Stimulated activated CD4-positive, alpha-beta T cell treated with anti-CD3 and anti-CD28 coated beads, Interleukin-15, amount 100 ng/mL, for 1 hour (primary cell): ENCODE measurements around the gene HOXB4.

ENCODE experiments used
- DNase-seq, 2 donors: peaks; one replicate each; pipeline ENCODE4 v3.0.0-alpha.2; 2020; ENCODE audit warnings: low read depth in 1 of 2, low spot score in 1 of 2

Gene HOXB4

GRCh38 chr17:48601539-48602425, 23.6 kb upstream of the HOXB4 start:
- DNase-seq, result no peak

- no peak for DNase-seq
Observed at GRCh38 chr17:48601207-48601538, 23.0 kb upstream of the HOXB4 start.

GRCh38 chr17:48600244-48601098, 22.3 kb upstream of the HOXB4 start:
- no peak for DNase-seq

DNA sequence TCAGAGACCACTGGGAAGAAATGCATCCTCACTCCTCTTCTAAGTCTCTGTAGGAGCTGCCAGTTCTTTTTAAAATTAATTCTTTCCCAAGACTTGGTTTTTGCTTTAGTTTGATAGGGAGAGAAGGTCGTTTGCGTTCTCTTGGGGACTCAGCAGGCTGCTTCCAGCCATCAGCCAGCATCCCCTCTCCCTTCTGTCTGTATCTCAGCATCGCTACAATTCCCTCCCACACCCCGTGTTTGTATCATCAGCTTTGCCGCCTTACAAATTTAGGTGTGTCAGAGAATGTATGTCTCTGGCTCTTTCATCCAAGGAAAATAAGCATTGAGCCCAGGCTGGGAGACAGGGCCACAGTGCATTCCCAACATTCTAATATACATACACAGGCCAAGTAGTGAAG, 21.2 kb upstream of the HOXB4 start:
- DNase-seq, result no peak

DNA sequence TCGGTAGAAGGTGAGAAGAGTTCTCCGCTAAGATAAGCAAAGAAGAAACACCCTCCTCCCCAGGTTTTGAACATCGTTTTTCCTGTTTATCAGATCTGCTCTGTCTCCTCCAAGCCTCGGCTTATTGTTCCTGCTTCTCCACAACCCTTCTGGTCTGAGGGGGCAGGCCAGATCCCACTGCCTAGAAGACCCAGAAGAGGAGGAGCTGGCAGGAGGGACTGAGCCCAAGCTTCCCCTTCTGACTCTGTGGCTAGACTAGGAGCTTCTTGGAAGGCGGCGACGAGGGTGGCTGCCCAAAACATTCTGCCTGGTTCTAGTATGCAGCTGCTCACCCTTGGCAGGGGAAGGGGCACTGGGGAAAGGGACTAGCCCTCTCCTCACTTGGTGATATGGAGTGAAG, 20.6 kb upstream of the HOXB4 start:
- DNase-seq, result no peak

GRCh38 chr17:48597778-48598631, 19.9 kb upstream of the HOXB4 start:
- DNase-seq, result no peak

DNA sequence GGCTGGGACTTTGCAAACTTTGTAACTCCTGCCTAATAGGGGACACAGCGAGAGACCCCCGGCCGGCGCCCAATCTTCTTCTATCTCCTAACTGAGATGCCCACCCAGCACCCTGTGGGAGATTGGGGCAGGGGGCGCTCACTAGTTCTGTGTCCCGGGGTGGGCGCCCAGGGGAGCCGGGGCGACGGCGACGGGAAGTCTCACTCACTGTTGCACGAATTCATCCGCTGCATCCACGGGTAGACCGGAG, 19.3 kb upstream of the HOXB4 start:
- DNase-seq, result no peak

GRCh38 chr17:48596735-48597527, 18.8 kb upstream of the HOXB4 start:
- no peak for DNase-seq

GRCh38 chr17:48596000-48596734, 18.0 kb upstream of the HOXB4 start:
- DNase-seq, result no peak

DNA sequence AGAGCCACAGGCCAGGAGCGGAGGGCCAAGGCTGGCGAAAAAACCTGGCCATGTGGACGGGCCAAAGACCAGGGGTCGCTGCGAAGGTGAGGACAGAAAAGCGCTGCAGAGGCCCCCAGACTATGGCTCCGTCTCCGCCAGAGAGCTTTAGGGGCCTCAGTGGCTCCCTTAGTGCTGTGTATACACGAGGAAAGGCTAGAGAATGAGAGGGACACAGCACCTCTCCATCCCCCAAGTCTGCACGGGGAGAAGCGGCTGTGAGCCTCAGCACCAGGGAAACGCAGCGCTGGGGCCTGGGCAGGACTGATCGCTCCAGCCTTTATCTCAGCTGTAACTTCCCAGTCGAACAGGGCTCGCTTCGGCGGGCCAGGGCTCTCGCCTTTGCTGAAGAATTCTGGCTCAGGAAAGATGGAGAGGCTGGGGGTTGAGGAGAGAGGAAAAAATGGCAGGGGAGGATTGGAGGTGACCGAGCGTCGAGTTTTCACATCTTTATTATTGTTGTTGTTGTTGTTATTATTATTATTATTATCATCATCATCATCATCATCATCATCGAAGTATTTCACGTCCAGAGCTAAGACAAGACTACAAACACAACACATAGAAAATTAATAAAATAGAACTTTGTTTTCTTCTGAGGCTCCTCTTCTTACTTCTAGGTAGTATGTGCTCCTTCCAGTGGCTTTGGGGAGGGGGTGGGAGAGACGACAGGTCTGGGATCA, 17.3 kb upstream of the HOXB4 start:
- no peak for DNase-seq

GRCh38 chr17:48594538-48595277, 16.6 kb upstream of the HOXB4 start:
- no peak for DNase-seq

DNA sequence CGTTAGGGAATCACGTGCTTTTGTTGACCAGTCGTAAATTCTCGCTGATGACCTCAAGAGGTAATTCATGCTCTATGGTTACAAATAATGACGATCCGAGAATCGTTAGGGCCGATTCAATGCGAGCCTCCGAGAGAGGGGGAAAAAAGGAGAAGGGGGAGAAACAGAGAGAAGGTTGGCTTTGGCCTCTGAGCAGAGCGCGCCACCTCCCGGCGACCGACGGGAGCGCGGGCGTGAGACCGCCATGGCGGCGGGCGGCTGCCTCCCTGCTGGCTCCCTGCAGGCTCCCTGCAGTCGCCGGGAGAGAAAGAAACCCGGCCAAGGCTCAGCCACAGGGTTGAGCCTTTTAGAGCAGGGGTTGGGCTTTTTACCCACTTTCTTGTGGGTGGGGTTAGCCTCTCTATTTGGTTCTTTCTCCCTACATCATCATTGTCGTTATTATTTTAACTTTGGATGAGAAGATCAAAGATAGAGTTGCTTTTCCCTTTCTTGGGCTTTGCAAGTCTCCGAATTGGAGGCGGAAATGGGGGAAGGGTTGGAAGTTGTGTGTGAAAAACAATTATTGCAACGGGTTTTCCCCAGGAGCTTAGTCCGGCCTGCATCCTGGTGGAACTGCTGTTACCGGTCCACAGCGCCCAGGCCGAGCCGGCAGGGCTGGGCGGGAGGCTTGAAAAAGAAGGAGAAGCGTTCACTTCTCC, 15.8 kb upstream of the HOXB4 start:
- DNase-seq, result peak; percentile 67 to 82

- no peak for DNase-seq
Observed at GRCh38 chr17:48593126-48593829, 15.1 kb upstream of the HOXB4 start, which contains the start of gene HOXB5. Gene HOXB5 (minus strand): TSS chr17:48593779. CDS start chr17:48593682, 97 bp downstream.

GRCh38 chr17:48592577-48592976, 14.4 kb upstream of the HOXB4 start:
- no peak for DNase-seq

- no peak for DNase-seq
Observed at GRCh38 chr17:48592057-48592514, 13.9 kb upstream of the HOXB4 start.

DNA sequence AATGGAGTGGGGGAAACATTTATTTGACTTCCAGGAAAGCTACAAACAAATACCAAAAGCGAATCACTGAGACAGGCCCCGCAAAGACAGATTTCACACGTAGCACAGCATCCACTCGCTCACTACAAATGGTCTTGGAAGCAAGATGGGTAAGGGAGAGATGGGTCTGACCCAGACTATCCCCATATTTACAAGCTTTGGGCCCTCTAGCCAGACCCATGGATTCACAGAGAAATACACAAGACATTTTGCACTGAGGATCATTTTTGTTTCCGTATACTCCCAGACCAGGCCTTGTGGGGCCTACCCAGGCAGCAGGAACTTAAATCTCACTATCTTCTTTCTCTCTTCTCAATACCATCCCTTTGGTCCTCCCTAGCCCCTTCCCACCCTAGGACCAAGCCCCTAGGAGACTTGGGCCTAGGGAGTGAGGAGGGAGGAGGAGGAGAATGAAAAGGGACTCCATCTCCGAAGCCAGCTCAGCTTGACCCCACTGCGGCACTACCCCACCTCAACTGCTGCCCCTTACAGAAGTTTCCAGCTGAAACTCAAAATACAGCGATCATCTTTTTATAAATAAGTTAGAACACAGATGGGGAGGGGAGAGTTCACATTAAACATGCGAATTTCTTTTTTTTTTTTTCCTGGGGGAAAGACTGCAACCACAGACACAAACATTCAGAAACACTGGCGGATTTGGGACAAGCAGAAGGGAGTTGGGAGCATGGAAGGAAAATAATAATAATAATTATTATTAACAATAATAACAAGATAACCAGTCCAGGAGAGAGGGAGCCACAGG, 13.3 kb upstream of the HOXB4 start:
- no peak for DNase-seq
